ENCODE results near the gene HBM.

The HBM gene

GRCh38 chr16:187330-187729 lies 21.6 kb downstream of the HBM start:
- Histone ChIP-seq H3K4me3 (no peak overlapping the region), H3K27ac (no peak overlapping the region)
- TF ChIP-seq CTCF (IDR thresholded peaks at IDR 0.05), result no peak
- no peak for DNase-seq (ENCODE audit: low spot score)

- Histone ChIP-seq H3K4me3 (no peak overlapping the region), H3K27ac (no peak overlapping the region)
- TF ChIP-seq CTCF (IDR thresholded peaks at IDR 0.05), result no peak
- no peak for DNase-seq (ENCODE audit: low spot score)
Measured at GRCh38 chr16:188674-189073, 22.9 kb downstream of the HBM start.

- DNase-seq (ENCODE audit: low spot score), result no peak
- H3K4me3 ChIP-seq, result no peak overlapping the region
- TF ChIP-seq CTCF (IDR thresholded peaks at IDR 0.05), result no peak
- H3K27ac ChIP-seq, result no peak overlapping the region
Measured at GRCh38 chr16:189604-190186, 23.9 kb downstream of the HBM start.

- DNase-seq (ENCODE audit: low spot score), result no peak
- no peak for TF ChIP-seq CTCF (IDR thresholded peaks at IDR 0.05)
- Histone ChIP-seq H3K27ac (no peak overlapping the region), H3K4me3 (no peak overlapping the region)
Measured at GRCh38 chr16:191831-192230, 26.1 kb downstream of the HBM start.

- no peak for DNase-seq (ENCODE audit: low spot score)
- no peak overlapping the region for H3K27ac ChIP-seq
- TF ChIP-seq CTCF (IDR thresholded peaks at IDR 0.05), result no peak
- no peak overlapping the region for H3K4me3 ChIP-seq
Measured at GRCh38 chr16:192686-193085, 26.9 kb downstream of the HBM start.

- no peak for TF ChIP-seq CTCF (IDR thresholded peaks at IDR 0.05)
Measured at GRCh38 chr16:193441-193840, 27.7 kb downstream of the HBM start.

GRCh38 chr16:194516-194915 lies 28.7 kb downstream of the HBM start:
- no peak for DNase-seq (ENCODE audit: low spot score)
- TF ChIP-seq CTCF (IDR thresholded peaks at IDR 0.05), result no peak
- Histone ChIP-seq H3K4me3 (no peak overlapping the region), H3K27ac (no peak overlapping the region)

More at GRCh38 chr16:193441-193840, 27.7 kb downstream of the HBM start:
- no peak overlapping the region for H3K4me3 ChIP-seq
- H3K27ac ChIP-seq, result no peak overlapping the region
- no peak for DNase-seq (ENCODE audit: low spot score)

Measured in coronary artery (tissue), 2 donors.